ENCODE measurements around the gene REC8. TPM values are rescaled to one million over a fixed set of nuclear protein-coding genes. Genes with fewer than 3 reads are reported as not detected.

REC8 gene
- total RNA-seq, 1 donor from 2014 or later = 46.3 TPM

GRCh38 chr14:24224618-24225071 is 52.8 kb downstream of the REC8 start:
- DNase-seq (ENCODE audit: extremely low read depth, low read depth, low spot score) = peak; percentile 95

GRCh38 chr14:24226473-24226872 is 54.6 kb downstream of the REC8 start:
- DNase-seq (ENCODE audit: extremely low read depth, low read depth, low spot score) = no peak

- no peak for DNase-seq (ENCODE audit: extremely low read depth, low read depth, low spot score)
Measured at GRCh38 chr14:24228902-24229301, 57.0 kb downstream of the REC8 start.

Other genes starting within 250 kb of the REC8 start
- gene DHRS4, start 218.3 kb upstream of the REC8 start, total RNA-seq = 24.2 and 46.5 TPM in 2 replicates
- gene DHRS4L2, start 183.2 kb upstream of the REC8 start, total RNA-seq = 8.5 and 8.7 TPM in 2 replicates
- 0.06 and 0.19 TPM in 2 replicates for gene CARMIL3, start 120.1 kb upstream of the REC8 start, total RNA-seq
- not detected in 2 replicates for gene CPNE6, start 100.5 kb upstream of the REC8 start, total RNA-seq
- 6.4 and 11.4 TPM in 2 replicates for gene PCK2, start 77.8 kb upstream of the REC8 start, total RNA-seq
- gene DCAF11, start 57.3 kb upstream of the REC8 start, total RNA-seq = 36.4 and 57.0 TPM in 2 replicates
- gene NRL, start 57.1 kb upstream of the REC8 start, total RNA-seq = 0.70 and 4.9 TPM in 2 replicates
- gene FITM1, start 41.4 kb upstream of the REC8 start, total RNA-seq = 0.29 TPM in 1 of 2 replicates, not detected in the other
- gene PSME1, start 35.9 kb upstream of the REC8 start, total RNA-seq = 235 and 321 TPM in 2 replicates
- 12.3 and 16.9 TPM in 2 replicates for gene EMC9, start 30.5 kb upstream of the REC8 start, total RNA-seq
- 101 and 165 TPM in 2 replicates for gene PSME2, start 25.5 kb upstream of the REC8 start, total RNA-seq
- 42.1 and 77.5 TPM in 2 replicates for gene RNF31, start 24.6 kb upstream of the REC8 start, total RNA-seq
- gene IRF9, start 10.8 kb upstream of the REC8 start, total RNA-seq = 45.4 and 73.1 TPM in 2 replicates
- gene IPO4, start 16.7 kb downstream of the REC8 start, total RNA-seq = 41.5 and 52.4 TPM in 2 replicates
- 77.2 and 94.9 TPM in 2 replicates for gene TM9SF1, start 23.4 kb downstream of the REC8 start, total RNA-seq
- gene TSSK4, start 33.6 kb downstream of the REC8 start, total RNA-seq = not detected in 2 replicates
- gene CHMP4A, start 41.4 kb downstream of the REC8 start, total RNA-seq = 32.0 and 52.3 TPM in 2 replicates
- 10.2 and 11.2 TPM in 2 replicates for gene MDP1, start 44.0 kb downstream of the REC8 start, total RNA-seq
- 226 and 248 TPM in 2 replicates for gene NEDD8, start 60.3 kb downstream of the REC8 start, total RNA-seq
- 51.6 and 94.0 TPM in 2 replicates for gene GMPR2, start 60.8 kb downstream of the REC8 start, total RNA-seq
- 40.6 and 42.4 TPM in 2 replicates for gene TINF2, start 70.5 kb downstream of the REC8 start, total RNA-seq
- 0.64 and 2.5 TPM in 2 replicates for gene TGM1, start 91.1 kb downstream of the REC8 start, total RNA-seq
- 28.7 and 42.6 TPM in 2 replicates for gene RABGGTA, start 99.5 kb downstream of the REC8 start, total RNA-seq
- 18.0 and 36.1 TPM in 2 replicates for gene DHRS1, start 127.7 kb downstream of the REC8 start, total RNA-seq
- 19.3 and 25.6 TPM in 2 replicates for gene NOP9, start 127.8 kb downstream of the REC8 start, total RNA-seq
- gene CIDEB, start 135.9 kb downstream of the REC8 start, total RNA-seq = 2.0 and 2.5 TPM in 2 replicates
- gene LTB4R2, start 138.1 kb downstream of the REC8 start, total RNA-seq = 1.8 and 8.4 TPM in 2 replicates
- 5.3 and 7.9 TPM in 2 replicates for gene LTB4R, start 139.4 kb downstream of the REC8 start, total RNA-seq
- 63.3 and 115 TPM in 2 replicates for gene ADCY4, start 163.0 kb downstream of the REC8 start, total RNA-seq
- gene RIPK3, start 167.9 kb downstream of the REC8 start, total RNA-seq = 1.3 and 2.6 TPM in 2 replicates
- 24.3 and 42.5 TPM in 2 replicates for gene NFATC4, start 196.1 kb downstream of the REC8 start, total RNA-seq
- gene NYNRIN, start 226.9 kb downstream of the REC8 start, total RNA-seq = 8.5 and 19.8 TPM in 2 replicates